Measurements from ENCODE around the gene GORAB. TPM values are rescaled to one million over a fixed set of nuclear protein-coding genes. Genes with fewer than 3 reads are reported as not detected.

The GORAB gene
- total and polyA plus RNA-seq, 8 donors = 3.5 to 148 (median 6.5) TPM

- no peak for DNase-seq
- Histone ChIP-seq H3K4me3 (no peak overlapping the region), H3K9me3 (no peaks in the 10 kb centered on the region), H3K4me1 (peaks cover under 1 to 27% (median 20%) of the 10 kb centered on the region in 4 donors), H3K27ac (no peak overlapping the region), H3K36me3 (peaks cover 10 to 49% (median 48%) of the 10 kb centered on the region in 4 donors), H3K27me3 (no peaks in the 10 kb centered on the region)
- TF ChIP-seq POLR2A (IDR thresholded peaks at IDR 0.05) (no peak), CTCF (IDR thresholded peaks at IDR 0.05) (no peak), POLR2AphosphoS5 (IDR thresholded peaks at IDR 0.05) (no peak), EP300 (IDR thresholded peaks at IDR 0.05) (no peak)
- intact Hi-C loops (cut with DNase I; ENCODE audit: low total_unique reads) = no loop called here
Observed at GRCh38 chr1:170538687-170539086, 6.7 kb downstream of the GORAB start.

- Histone ChIP-seq H3K4me1 (peaks cover 0 to 22% (median 16%) of the 10 kb centered on the region in 4 donors), H3K27me3 (no peaks in the 10 kb centered on the region), H3K27ac (no peak overlapping the region), H3K9me3 (no peaks in the 10 kb centered on the region), H3K4me3 (no peak overlapping the region), H3K36me3 (peaks cover 10 to 53% (median 53%) of the 10 kb centered on the region in 4 donors)
- DNase-seq = no peak
- 93 to 98% (median 95%) methylated on average over 9 of the region's 9 CpGs for WGBS, 5 donors
- intact Hi-C loops (cut with DNase I; ENCODE audit: low total_unique reads) = no loop called here
- TF ChIP-seq CTCF (IDR thresholded peaks at IDR 0.05) (no peak), POLR2AphosphoS5 (IDR thresholded peaks at IDR 0.05) (no peak), EP300 (IDR thresholded peaks at IDR 0.05) (no peak)
Observed at GRCh38 chr1:170539154-170539553, 7.2 kb downstream of the GORAB start.

- no peaks in the 10 kb centered on the region for H3K9me3 ChIP-seq
- TF ChIP-seq POLR2AphosphoS5 (IDR thresholded peaks at IDR 0.05) = no peak
- no peak for TF ChIP-seq POLR2A (IDR thresholded peaks at IDR 0.05)
- no peak for TF ChIP-seq EP300 (IDR thresholded peaks at IDR 0.05)
- TF ChIP-seq CTCF (IDR thresholded peaks at IDR 0.05) = no peak
- no peak for DNase-seq
- H3K4me1 ChIP-seq = no peaks in the 10 kb centered on the region
- no peak overlapping the region for H3K4me3 ChIP-seq
- peaks cover 19 to 98% (median 94%) of the 10 kb centered on the region in 4 donors for H3K36me3 ChIP-seq
- H3K27me3 ChIP-seq = no peaks in the 10 kb centered on the region
- 92 to 98% (median 94%) methylated on average over 4 of the region's 4 CpGs for WGBS, 5 donors
- intact Hi-C loops (cut with DNase I; ENCODE audit: low total_unique reads) = no loop called here
- no peak overlapping the region for H3K27ac ChIP-seq
Observed at GRCh38 chr1:170544624-170545023, 12.7 kb downstream of the GORAB start.

GRCh38 chr1:170545476-170545875, 13.5 kb downstream of the GORAB start:
- intact Hi-C loops (cut with DNase I; ENCODE audit: low total_unique reads) = no loop called here
- no peaks in the 10 kb centered on the region for H3K9me3 ChIP-seq
- no peaks in the 10 kb centered on the region for H3K4me1 ChIP-seq
- H3K36me3 ChIP-seq = peaks cover 15 to 98% (median 94%) of the 10 kb centered on the region in 4 donors
- 75 to 91% (median 76%) methylated on average over 1 of the region's 1 CpG for WGBS, 5 donors
- TF ChIP-seq POLR2A (IDR thresholded peaks at IDR 0.05) (no peak), EP300 (IDR thresholded peaks at IDR 0.05) (no peak), CTCF (IDR thresholded peaks at IDR 0.05) (no peak), POLR2AphosphoS5 (IDR thresholded peaks at IDR 0.05) (no peak)
- no peak for DNase-seq
- H3K27ac ChIP-seq = no peak overlapping the region
- no peak overlapping the region for H3K4me3 ChIP-seq
- no peaks in the 10 kb centered on the region for H3K27me3 ChIP-seq
